ENCODE results near the gene SEMA5B.

Gene SEMA5B

DNA sequence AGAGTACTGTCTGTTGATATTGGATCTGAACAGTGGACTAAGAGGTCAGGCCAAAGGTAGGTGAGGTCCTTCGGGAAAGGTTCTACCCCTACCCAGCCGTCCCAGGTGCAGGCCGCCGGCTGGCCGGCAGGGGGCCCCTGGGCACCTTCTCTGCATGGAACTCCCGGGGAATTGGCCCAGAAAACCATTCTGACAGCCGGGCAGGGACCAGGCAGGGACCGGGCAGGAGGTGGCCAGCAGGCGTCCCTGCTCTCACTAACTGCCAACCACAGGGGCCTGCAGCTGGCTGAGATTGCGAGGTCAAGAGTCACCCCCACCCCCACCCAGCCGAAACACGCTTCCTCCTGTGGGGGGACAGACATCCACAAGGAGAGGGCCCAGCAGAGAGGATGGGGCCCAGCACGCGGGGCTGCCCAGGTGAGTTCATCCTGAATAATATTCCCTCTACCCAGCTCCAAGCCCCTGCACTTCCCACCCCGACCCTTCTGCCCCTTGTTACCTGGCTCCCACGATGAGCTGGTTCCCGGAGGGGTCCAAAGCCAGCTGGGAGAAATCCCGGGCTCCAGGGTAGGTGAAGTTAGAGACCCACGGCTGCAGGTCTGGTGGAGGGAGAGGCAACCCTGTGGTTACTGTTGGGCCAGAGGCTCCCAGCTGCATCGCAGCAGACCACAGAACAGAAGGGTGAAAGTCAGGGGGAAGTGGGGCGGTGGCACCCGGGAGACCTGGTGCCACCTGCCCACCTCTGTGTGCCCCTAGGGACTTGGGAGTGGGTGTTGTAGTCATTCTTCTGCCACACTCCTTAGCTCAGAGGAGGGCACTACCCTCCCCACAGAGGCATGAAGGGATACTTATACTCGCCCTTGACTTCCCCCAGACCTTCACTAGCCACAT, 84.4 kb downstream of the SEMA5B start:
- Histone ChIP-seq H3F3A (ENCODE audit: insufficient read depth) (no peaks in the 10 kb centered on the region), H3K9me2 (replicated peaks; ENCODE audit: insufficient read depth, low read length) (no peaks in the 10 kb centered on the region), H3K27ac (ENCODE audit: low read depth, low read length) (no peak overlapping the region), H4K20me1 (ENCODE audit: low read depth, low read length) (no peaks in the 10 kb centered on the region), H3K79me2 (ENCODE audit: insufficient read depth, low read length) (no peaks in the 10 kb centered on the region), H3K4me3 (ENCODE audit: insufficient read depth, low read length, poor library complexity, severe bottlenecking) (no peak overlapping the region), H2AFZ (ENCODE audit: low read depth, low read length, severe bottlenecking) (no peak overlapping the region), H3K9ac (ENCODE audit: low read length) (no peak overlapping the region), H3K36me3 (ENCODE audit: low read length) (no peaks in the 10 kb centered on the region), H3K9me3 (ENCODE audit: insufficient read depth, low read length) (no peaks in the 10 kb centered on the region), H3K4me2 (ENCODE audit: low read depth, low read length, poor library complexity, severe bottlenecking) (no peak overlapping the region), H3K27me3 (ENCODE audit: low read length) (no peaks in the 10 kb centered on the region)
- no peak for TF ChIP-seq EZH2phosphoT487 (conservative IDR thresholded peaks at IDR 0.05; ENCODE audit: low read length)
- TF ChIP-seq, protein P1, sequence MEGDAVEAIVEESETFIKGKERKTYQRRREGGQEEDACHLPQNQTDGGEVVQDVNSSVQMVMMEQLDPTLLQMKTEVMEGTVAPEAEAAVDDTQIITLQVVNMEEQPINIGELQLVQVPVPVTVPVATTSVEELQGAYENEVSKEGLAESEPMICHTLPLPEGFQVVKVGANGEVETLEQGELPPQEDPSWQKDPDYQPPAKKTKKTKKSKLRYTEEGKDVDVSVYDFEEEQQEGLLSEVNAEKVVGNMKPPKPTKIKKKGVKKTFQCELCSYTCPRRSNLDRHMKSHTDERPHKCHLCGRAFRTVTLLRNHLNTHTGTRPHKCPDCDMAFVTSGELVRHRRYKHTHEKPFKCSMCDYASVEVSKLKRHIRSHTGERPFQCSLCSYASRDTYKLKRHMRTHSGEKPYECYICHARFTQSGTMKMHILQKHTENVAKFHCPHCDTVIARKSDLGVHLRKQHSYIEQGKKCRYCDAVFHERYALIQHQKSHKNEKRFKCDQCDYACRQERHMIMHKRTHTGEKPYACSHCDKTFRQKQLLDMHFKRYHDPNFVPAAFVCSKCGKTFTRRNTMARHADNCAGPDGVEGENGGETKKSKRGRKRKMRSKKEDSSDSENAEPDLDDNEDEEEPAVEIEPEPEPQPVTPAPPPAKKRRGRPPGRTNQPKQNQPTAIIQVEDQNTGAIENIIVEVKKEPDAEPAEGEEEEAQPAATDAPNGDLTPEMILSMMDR (IDR thresholded peaks at IDR 0.05; ENCODE audit: insufficient read depth, low read length, poor library complexity, severe bottlenecking), result peak; percentile 75

DNA sequence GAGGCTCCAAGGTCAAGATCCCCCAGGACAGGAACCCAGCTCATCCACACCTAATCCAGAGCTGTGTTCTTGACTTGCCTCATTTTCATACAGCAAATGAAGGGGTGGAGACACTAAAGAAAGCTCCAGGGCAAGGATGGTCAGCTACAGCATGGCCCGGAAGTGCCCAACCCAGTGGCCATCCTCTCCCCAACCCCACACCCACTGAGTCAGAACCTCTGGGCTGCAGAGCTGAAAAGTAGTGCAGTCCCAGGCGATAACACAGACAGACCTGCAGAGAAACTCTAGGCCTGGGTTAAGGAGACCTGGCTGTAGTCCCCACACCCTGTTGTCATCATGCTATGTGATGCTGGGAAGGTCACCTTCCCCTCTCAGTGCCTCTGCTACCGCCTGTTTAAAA, 85.3 kb downstream of the SEMA5B start:
- Histone ChIP-seq H3K9me2 (replicated peaks; ENCODE audit: insufficient read depth, low read length) (no peaks in the 10 kb centered on the region), H3K9ac (ENCODE audit: low read length) (no peak overlapping the region), H3K4me2 (ENCODE audit: low read depth, low read length, poor library complexity, severe bottlenecking) (no peak overlapping the region), H3K36me3 (ENCODE audit: low read length) (no peaks in the 10 kb centered on the region), H3K27me3 (ENCODE audit: low read length) (no peaks in the 10 kb centered on the region), H2AFZ (ENCODE audit: low read depth, low read length, severe bottlenecking) (no peak overlapping the region), H3F3A (ENCODE audit: insufficient read depth) (no peaks in the 10 kb centered on the region), H3K9me3 (ENCODE audit: insufficient read depth, low read length) (no peaks in the 10 kb centered on the region), H3K4me3 (ENCODE audit: insufficient read depth, low read length, poor library complexity, severe bottlenecking) (no peak overlapping the region), H3K27ac (ENCODE audit: low read depth, low read length) (no peak overlapping the region), H4K20me1 (ENCODE audit: low read depth, low read length) (no peaks in the 10 kb centered on the region), H3K79me2 (ENCODE audit: insufficient read depth, low read length) (no peaks in the 10 kb centered on the region)
- TF ChIP-seq, protein P1 (IDR thresholded peaks at IDR 0.05; ENCODE audit: insufficient read depth, low read length, poor library complexity, severe bottlenecking), result no peak
- no peak for TF ChIP-seq EZH2phosphoT487 (conservative IDR thresholded peaks at IDR 0.05; ENCODE audit: low read length)

DNA sequence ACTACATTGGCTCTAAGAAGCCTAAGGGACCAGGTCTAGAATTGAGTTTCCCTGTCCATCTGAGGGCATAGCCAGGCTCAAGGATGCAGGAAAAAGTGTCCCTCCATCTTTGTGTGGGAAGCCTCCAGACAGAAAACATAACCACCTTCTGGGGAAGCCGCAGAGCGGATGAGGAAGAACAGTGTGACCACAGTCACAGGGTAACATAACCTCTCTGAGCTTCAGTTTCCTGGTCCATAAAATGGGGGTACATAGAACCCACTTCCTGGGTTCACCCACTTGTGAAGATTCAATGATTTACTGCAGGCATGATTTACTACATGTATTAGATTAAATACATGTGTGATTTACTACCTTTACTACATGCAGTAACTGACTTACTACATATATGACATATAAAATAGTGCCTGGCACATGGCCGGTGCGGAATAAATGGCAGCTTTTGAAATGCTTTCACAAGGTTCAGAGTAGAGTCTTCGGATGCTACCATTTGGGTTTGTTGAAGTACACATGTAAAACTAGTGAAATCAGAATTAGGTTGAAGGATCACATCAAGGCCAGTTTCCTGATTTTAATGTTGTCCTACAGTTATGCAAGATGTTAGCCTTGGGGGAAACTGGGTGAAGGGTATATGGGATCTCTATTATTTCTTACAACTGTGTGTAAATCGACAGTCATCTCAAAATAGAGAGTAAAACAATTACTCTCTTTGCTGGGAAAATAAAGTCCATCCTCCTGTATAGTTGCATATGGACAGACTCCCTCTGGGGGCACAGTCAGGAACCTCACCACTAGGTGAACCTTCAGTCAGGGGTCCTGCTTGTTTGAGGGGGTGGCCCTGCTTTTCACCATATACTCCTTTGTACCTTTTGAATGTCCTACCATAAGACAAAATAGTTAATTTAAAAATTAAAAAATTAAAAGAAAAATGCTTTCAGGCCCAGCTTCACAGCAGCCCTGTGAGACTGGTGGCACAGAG, 86.0 kb downstream of the SEMA5B start:
- Histone ChIP-seq H3K36me3 (ENCODE audit: low read length) (no peaks in the 10 kb centered on the region), H3K79me2 (ENCODE audit: insufficient read depth, low read length) (no peaks in the 10 kb centered on the region), H3K9me3 (ENCODE audit: insufficient read depth, low read length) (no peaks in the 10 kb centered on the region), H3K9ac (ENCODE audit: low read length) (no peak overlapping the region), H3K9me2 (replicated peaks; ENCODE audit: insufficient read depth, low read length) (no peaks in the 10 kb centered on the region), H3K27ac (ENCODE audit: low read depth, low read length) (no peak overlapping the region), H3K27me3 (ENCODE audit: low read length) (no peaks in the 10 kb centered on the region), H2AFZ (ENCODE audit: low read depth, low read length, severe bottlenecking) (no peak overlapping the region), H3K4me3 (ENCODE audit: insufficient read depth, low read length, poor library complexity, severe bottlenecking) (no peak overlapping the region), H3F3A (ENCODE audit: insufficient read depth) (no peaks in the 10 kb centered on the region), H4K20me1 (ENCODE audit: low read depth, low read length) (no peaks in the 10 kb centered on the region), H3K4me2 (ENCODE audit: low read depth, low read length, poor library complexity, severe bottlenecking) (no peak overlapping the region)
- TF ChIP-seq, protein P1 (IDR thresholded peaks at IDR 0.05; ENCODE audit: insufficient read depth, low read length, poor library complexity, severe bottlenecking), result no peak
- TF ChIP-seq EZH2phosphoT487 (conservative IDR thresholded peaks at IDR 0.05; ENCODE audit: low read length), result no peak
